IMR-90 (cell line): ENCODE measurements around the gene ORAI3. TPM values are rescaled to one million over a fixed set of nuclear protein-coding genes. Genes with fewer than 3 reads are reported as not detected.

ENCODE experiments used
- ATAC-seq: fragments of 200-7000 bp; cut with Tn5 transposase; 2 replicates; pipeline ENCODE4 v1.9.1; 2020; ENCODE audit warnings: low read depth, mild to moderate bottlenecking, moderate library complexity
- BruUV-seq: library from RNA; stranded (reverse); fragments of 400-500 nt; replicated peaks from 2 replicates; lab custom pipeline; 2021; lab: Mats Ljungman, UMichigan
- CTCF ChIA-PET: fragments of 300-600 bp; formaldehyde crosslinking; extraction: SDS; loops from one replicate; lab custom pipeline; 2021; ENCODE audit warnings: antibody characterized with exemption; lab: Yijun Ruan, JAX
- POLR2A ChIA-PET: fragments of 300-600 bp; sonication (Branson Sonifier 250); formaldehyde crosslinking; loops from one replicate; lab custom pipeline; 2022; ENCODE audit warnings: antibody characterized with exemption; ENCODE audit not compliant: unreplicated experiment; lab: Charles Lee
- DNase-seq: peaks from one replicate; pipeline ENCODE4 v3.0.0; 2013
- H2AFZ ChIP-seq: replicated peaks from 2 replicates; pipeline ENCODE3; 2013; ENCODE audit warnings: low read length, mild to moderate bottlenecking; ENCODE audit not compliant: poor library complexity
- H2AK5ac ChIP-seq: 2 replicates; pipeline ENCODE4 v1.6.1; 2013; ENCODE audit warnings: low read depth, low read length, inconsistent platforms
- H2AK9ac ChIP-seq: replicated peaks from 2 replicates; pipeline ENCODE3; 2013; ENCODE audit warnings: mild to moderate bottlenecking, low read depth, low read length, moderate library complexity; ENCODE audit not compliant: poor library complexity
- H2BK120ac ChIP-seq: 2 replicates; pipeline ENCODE4 v1.6.1; 2013; ENCODE audit warnings: low read depth, low read length, inconsistent platforms
- H2BK15ac ChIP-seq: 3 replicates; pipeline ENCODE4 v1.6.1; 2013; ENCODE audit warnings: low read depth, low read length, inconsistent platforms
- H2BK20ac ChIP-seq: 2 replicates; pipeline ENCODE4 v1.6.1; 2013; ENCODE audit warnings: low read depth, mild to moderate bottlenecking, inconsistent platforms, low read length, moderate library complexity
- H2BK5ac ChIP-seq: 2 replicates; pipeline ENCODE4 v1.6.1; 2013; ENCODE audit warnings: mild to moderate bottlenecking, low read depth, low read length, inconsistent platforms; ENCODE audit not compliant: poor library complexity, severe bottlenecking
- H3K14ac ChIP-seq: replicated peaks from 2 replicates; pipeline ENCODE4 v1.6.1; 2013; ENCODE audit warnings: low read depth, low read length, inconsistent platforms
- H3K18ac ChIP-seq: 2 replicates; pipeline ENCODE4 v1.6.1; 2013; ENCODE audit warnings: low read depth, low read length, control low read depth
- H3K23ac ChIP-seq: 2 replicates; pipeline ENCODE4 v1.6.1; 2013; ENCODE audit warnings: low read depth, low read length, inconsistent platforms
- H3K27ac ChIP-seq: 2 replicates; pipeline ENCODE4 v1.5.1; 2013; ENCODE audit warnings: mild to moderate bottlenecking, control low read depth, low read length; ENCODE audit not compliant: insufficient read depth
- H3K27me3 ChIP-seq: 2 replicates; pipeline ENCODE4 v1.6.1; 2013; ENCODE audit warnings: low read length; ENCODE audit not compliant: control insufficient read depth, insufficient read depth
- H3K36me3 ChIP-seq: 2 replicates; pipeline ENCODE4 v1.6.1; 2013; ENCODE audit warnings: low read length, mixed read lengths; ENCODE audit not compliant: control insufficient read depth, insufficient read depth
- H3K4ac ChIP-seq: 2 replicates; pipeline ENCODE4 v1.6.1; 2013; ENCODE audit warnings: low read depth, low read length, inconsistent platforms
- H3K4me1 ChIP-seq: 2 replicates; pipeline ENCODE4 v1.6.1; 2013; ENCODE audit warnings: low read length, mixed read lengths; ENCODE audit not compliant: control insufficient read depth, insufficient read depth
- H3K4me2 ChIP-seq: 2 replicates; pipeline ENCODE4 v1.6.1; 2013; ENCODE audit warnings: low read depth, mild to moderate bottlenecking, control low read depth, low read length, moderate library complexity
- H3K4me3 ChIP-seq: 2 replicates; pipeline ENCODE4 v1.5.1; 2013; ENCODE audit warnings: low read depth, mild to moderate bottlenecking, control low read depth, low read length, moderate library complexity; ENCODE audit not compliant: insufficient read depth
- H3K56ac ChIP-seq: 2 replicates; pipeline ENCODE4 v1.6.1; 2013; ENCODE audit warnings: low read length, inconsistent platforms; ENCODE audit not compliant: insufficient read depth; ENCODE audit errors: extremely low read depth
- H3K79me1 ChIP-seq, 2 experiments: 2 replicates each; pipeline ENCODE4 v1.6.1; 2013; ENCODE audit warnings: low read length in 2 of 2, inconsistent platforms in 1 of 2, low read depth in 1 of 2
- H3K9ac ChIP-seq: 2 replicates; pipeline ENCODE4 v1.6.1; 2013; ENCODE audit warnings: low read depth, low read length, control low read depth
- H3K9me1 ChIP-seq: 2 replicates; pipeline ENCODE4 v1.6.1; 2013; ENCODE audit warnings: low read length, inconsistent platforms; ENCODE audit not compliant: insufficient read depth
- H3K9me3 ChIP-seq: 2 replicates; pipeline ENCODE4 v1.6.1; 2013; ENCODE audit warnings: low read length; ENCODE audit not compliant: control insufficient read depth, insufficient read depth
- H4K20me1 ChIP-seq: 2 replicates; pipeline ENCODE4 v1.6.1; 2013; ENCODE audit warnings: low read length, inconsistent platforms; ENCODE audit not compliant: insufficient read depth
- H4K5ac ChIP-seq: 2 replicates; pipeline ENCODE4 v1.6.1; 2013; ENCODE audit warnings: mild to moderate bottlenecking, low read depth, low read length, control low read depth
- H4K8ac ChIP-seq, 2 experiments: 2 replicates each; pipeline ENCODE4 v1.6.1; 2013; ENCODE audit warnings: low read depth in 2 of 2, low read length in 2 of 2, control low read depth in 1 of 2, inconsistent platforms in 1 of 2
- H4K91ac ChIP-seq: 2 replicates; pipeline ENCODE4 v1.6.1; 2013; ENCODE audit warnings: low read depth, low read length, inconsistent platforms; ENCODE audit not compliant: insufficient read depth
- CHD1 ChIP-seq: IDR thresholded peaks from 2 replicates; pipeline ENCODE4 v1.6.1; 2012; ENCODE audit warnings: low read depth, low read length, improper control_type of control experiment
- RFX5 ChIP-seq: IDR thresholded peaks from 2 replicates; pipeline ENCODE4 v1.8.0; 2012; ENCODE audit warnings: low read depth, mild to moderate bottlenecking, low read length, moderate library complexity
- SMC3 ChIP-seq: fragments of 150-350 bp; IDR thresholded peaks from 2 replicates; pipeline ENCODE4 v1.6.1; 2016; ENCODE audit warnings: low read depth, mild to moderate bottlenecking, antibody characterized with exemption, low read length, moderate library complexity
- WGBS, 2 experiments: methylation state at CpG; one replicate each; pipeline versions ENCODE4 v1.1.5 to v1.1.7; 2013; ENCODE audit warnings: missing lambda C conversion rate in 2 of 2; ENCODE audit not compliant: insufficient read length in 1 of 2; ENCODE audit errors: extremely low coverage in 2 of 2; 5-methylcytosine and 5-hydroxymethylcytosine counted together
- dilution Hi-C: fragments of 300-500 bp; cut with HindIII; formaldehyde crosslinking; loops from one replicate; pipeline ENCODE4 v1.14.3; 2018; ENCODE audit warnings: low sequenced_read_pairs; ENCODE audit not compliant: unreplicated experiment
- in situ Hi-C: fragments of 300-500 bp; cut with MboI; formaldehyde crosslinking; loops from 3 replicates; pipeline ENCODE4 v1.14.3; 2019; ENCODE audit warnings: low sequenced_read_pairs, inconsistent platforms, mixed read lengths
- intact Hi-C: fragments of 100-400 bp; cut with micrococcal nuclease; formaldehyde crosslinking; loops from 2 replicates; pipeline ENCODE4 v1.10.0; 2022
- polyA plus RNA-seq, 3 experiments: library from polyadenylated mRNA; depleted of rRNA; stranded (reverse); fragments of >200 nt; gene quantifications; 2 replicates each; pipeline ENCODE4 v1.2.3, GENCODE V29; 2012; ENCODE audit warnings: low replicate concordance in 1 of 3
- total RNA-seq: library from RNA; depleted of rRNA; stranded (reverse); fragments of >200 nt; gene quantifications from 2 replicates; pipeline ENCODE4 v1.2.3, GENCODE V29; 2012

ORAI3 gene
- total and polyA plus RNA-seq, 2 of the 4 experiments (the other 2 are of a cell fraction) = 6.8 to 16.9 TPM

DNA sequence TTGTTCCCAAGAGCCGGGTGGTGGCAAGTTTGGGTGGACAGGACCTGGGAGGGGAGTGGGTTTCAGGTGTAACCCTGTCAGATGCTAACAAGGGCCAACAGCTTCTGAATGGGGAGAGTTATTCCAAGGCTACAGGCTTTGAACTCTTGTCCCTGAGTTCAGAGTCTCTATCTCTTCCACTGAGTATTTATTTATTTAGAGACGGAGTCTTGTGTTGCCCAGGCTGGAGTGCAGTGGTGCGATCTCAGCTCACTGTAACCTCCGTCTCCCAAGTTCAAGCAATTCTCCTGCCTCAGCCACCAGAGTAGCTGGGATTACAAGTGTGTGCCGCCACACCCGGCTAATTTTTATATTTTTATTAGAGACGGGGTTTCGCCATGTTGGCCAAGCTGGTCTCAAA, 6.1 kb downstream of the ORAI3 start:
- Histone ChIP-seq H3K79me1 (peaks cover 28 to 47% of the 10 kb centered on the region in 2 experiments), H3K56ac (no peak overlapping the region), H3K9me3 (no peaks in the 10 kb centered on the region), H2BK15ac (no peak overlapping the region), H2BK120ac (no peak overlapping the region), H2BK20ac (no peak overlapping the region), H3K27ac (no peak overlapping the region), H4K8ac (no peak overlapping the region), H2AFZ (no peak overlapping the region), H3K4ac (no peak overlapping the region), H3K14ac (no peak overlapping the region), H3K4me2 (no peak overlapping the region), H4K91ac (no peak overlapping the region), H3K9me1 (peaks cover 11% of the 10 kb centered on the region; the same call in 1 of the 2 replicates), H3K9ac (no peak overlapping the region), H4K5ac (no peak overlapping the region), H2AK9ac (no peak overlapping the region), H2AK5ac (no peak overlapping the region), H3K27me3 (no peaks in the 10 kb centered on the region), H2BK5ac (no peak overlapping the region), H3K23ac (no peak overlapping the region), H4K20me1 (peaks cover 17% of the 10 kb centered on the region), H3K4me1 (peaks cover 13% of the 10 kb centered on the region), H3K4me3 (no peak overlapping the region), H3K36me3 (peaks cover 8% of the 10 kb centered on the region), H3K18ac (no peak overlapping the region)
- in situ Hi-C loops (no loop called here), intact Hi-C loops (loop anchor here (5.0 to 10.0 kb wide), 3 partner anchors 120 to 910 kb away; partner anchors contain the start of genes ZNF646 and ZNF668), dilution Hi-C loops (no loop called here)
- no TSS peak for BruUV-seq
- ATAC-seq (no peak), DNase-seq (no peak)
- ChIA-PET CTCF (no interaction called here), POLR2A (no interaction called here)
- 87% methylated on average over 4 of the region's 8 CpGs; no CpG with 5 or more reads in 1 of the 2 experiments for WGBS, 2 experiments
- TF ChIP-seq CHD1 = no peak
- no peak for TF ChIP-seq SMC3
- no peak for TF ChIP-seq RFX5
